Measurements from ENCODE around the gene CLIP3.

Gene CLIP3

DNA sequence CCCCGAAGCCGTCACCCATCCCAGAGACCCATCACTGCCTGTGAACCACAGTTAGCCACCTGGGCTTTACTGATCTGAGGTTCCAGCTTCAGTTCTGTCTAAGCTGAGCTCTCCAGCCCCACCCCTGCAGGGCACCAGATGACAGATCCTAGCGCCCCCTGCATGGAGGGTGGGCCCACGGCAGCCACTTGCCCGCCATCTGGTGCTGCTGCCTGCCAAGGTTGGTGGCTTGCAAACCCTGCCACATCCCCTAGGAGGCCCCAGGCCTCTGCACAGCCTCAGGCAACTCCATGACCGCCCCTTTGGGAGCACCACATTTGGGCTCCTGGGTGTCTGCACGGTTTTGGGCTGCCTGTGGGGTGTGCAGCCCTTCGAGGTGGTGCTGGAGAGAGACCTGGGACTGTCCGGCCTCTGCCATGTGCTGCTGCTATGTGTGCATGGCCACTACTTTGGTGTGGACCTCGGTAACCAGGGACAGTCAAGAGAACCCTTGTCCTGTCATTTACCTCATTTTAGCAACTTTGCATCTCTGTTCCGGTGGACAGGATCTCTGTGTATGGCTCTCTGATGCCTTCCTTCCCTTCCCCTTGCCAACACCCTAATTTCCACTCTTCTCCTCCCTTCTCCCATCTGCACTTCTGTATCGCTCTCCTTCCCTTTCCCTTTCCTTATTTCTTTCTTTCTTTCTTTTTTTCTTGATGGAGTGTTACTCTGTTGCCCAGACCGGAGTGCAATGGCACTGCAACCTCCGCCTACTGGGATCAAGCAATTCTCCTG is 55.0 kb downstream of the CLIP3 start:
- no peak for DNase-seq (ENCODE audit: low spot score)

DNA sequence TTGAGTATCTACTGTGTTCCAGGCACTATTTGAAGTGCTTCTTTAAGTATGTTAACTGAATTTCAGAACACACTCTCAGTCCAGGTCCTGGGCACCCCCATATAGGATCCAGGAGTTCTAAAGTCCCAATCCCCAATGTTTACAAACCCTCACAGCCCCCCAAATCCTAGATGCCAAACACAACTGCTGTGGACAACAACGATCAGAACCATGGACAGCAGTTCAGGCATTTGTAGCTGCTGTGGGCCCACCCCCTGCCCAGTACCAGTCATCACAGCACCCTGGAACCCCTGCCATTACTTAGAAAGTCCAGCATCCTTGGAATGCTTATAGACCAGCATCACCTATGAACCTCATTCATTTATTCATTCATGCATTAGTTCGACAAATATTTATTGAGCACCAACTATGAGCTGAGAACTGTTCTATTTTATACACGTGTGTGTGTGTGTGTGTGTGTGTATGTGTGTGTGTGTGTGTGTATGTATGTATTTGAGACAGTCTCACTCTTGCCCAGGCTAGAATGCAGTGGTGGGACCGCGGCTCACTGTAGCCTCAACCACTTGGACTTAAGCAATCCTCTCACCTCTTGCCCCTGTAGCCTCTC is 57.0 kb downstream of the CLIP3 start:
- no peak for DNase-seq (ENCODE audit: low spot score)

DNA sequence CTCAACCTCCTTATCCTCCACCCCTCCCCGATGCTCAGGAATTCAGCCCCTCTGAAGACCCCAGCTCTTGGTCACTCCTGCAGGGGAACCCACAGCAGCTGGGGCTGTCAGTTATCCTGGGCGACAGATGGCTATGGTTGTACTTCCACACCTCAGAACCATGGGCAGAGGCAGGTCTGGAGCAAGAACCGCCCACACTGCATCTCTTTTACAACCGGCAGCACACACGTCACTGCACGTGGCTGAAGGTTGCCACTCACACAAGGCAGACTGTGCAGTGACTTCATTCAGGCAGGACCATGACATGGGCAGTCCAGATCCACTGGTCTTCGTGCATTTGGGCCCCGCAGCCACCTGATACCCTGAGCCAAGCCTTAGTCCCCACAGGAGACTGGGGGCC is 59.2 kb downstream of the CLIP3 start:
- no peak for DNase-seq (ENCODE audit: low spot score)

DNA sequence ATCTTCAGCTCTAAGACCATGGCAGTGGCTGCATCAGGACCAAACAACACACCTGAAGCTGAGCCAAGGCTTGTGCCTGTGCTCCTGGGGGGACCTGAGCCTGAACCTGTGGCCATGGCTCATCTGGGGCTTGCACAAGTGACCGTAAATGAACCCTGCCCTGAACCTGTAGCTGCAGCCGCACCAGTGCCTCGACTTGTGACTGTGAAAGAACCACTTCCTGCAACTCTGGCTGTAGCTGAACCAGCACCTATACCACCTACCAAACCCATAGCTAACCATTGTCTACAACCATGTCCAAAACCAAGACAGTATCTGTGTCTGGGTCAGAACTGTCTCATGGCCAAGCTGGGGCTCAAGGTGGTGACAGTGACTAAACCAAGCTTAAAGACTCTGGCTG is 65.9 kb downstream of the CLIP3 start:
- no peak for DNase-seq (ENCODE audit: low spot score)
